SIG-M5 treated with dmso at 0.1 percent for 504 hours (cell line): ENCODE measurements around the gene OR2A5.
"Not testable (repeated sequence)": the region's sequence is repeated elsewhere in the genome, so short reads cannot be mapped to it uniquely, and the experiment has no call there.

ENCODE experiments used
- DNase-seq: peaks from one replicate; lab custom pipeline; 2025; ENCODE audit not compliant: unreplicated experiment; lab: John Stamatoyannopoulos, UW

Gene OR2A5

DNA sequence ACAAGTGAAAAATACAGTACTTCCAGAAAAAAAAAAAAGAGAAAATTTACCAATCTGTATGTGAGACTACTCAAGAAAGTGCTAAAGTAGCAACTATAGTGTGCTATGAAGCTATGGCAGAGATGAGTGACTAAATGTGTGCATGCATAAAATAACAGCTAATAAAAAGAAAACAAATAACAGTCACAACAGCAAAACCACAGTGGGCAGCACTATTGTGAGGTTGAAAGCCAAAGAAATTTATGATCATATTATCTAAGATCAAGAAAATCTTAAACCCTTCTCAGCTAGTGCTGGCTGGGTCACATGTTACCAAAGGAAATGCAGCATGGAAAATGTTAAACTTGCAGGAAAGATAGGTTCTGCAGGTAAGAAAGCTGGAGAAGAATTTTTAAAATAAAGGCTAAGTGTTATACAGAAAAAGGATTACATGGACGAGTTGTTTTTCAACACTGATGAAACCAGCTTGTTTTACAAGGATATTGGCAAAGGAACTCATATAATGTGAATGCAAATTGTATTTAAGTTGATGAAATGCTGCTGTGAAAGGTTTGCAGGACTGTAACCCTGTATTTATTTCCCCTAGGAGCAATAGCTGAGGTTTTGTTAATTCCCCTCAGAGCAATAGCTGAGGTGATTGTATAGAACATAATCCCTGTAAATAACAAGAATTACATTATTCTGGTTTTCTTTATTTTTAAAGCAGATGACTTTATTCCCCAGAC lies 15.6 kb upstream of the OR2A5 start:
- DNase-seq: no peak

DNA sequence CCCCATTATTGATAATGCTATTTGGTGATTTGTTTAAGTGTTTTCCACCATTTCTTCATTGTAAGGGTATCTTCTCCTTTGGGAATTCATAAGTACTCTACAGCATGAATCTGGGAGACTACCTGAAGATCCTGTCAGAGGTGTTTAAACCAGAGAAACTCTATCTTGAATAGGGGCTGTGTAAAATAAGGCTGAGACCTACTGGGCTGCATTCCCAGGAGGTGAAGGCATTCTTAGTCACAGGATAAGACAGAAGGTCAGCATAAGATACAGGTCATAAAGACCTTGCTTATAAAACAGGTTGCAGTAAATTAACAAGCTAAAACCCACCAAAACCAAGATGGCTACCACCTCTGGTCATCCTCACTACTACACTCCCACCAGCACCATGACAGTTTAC lies 13.4 kb upstream of the OR2A5 start:
- no peak for DNase-seq

DNA sequence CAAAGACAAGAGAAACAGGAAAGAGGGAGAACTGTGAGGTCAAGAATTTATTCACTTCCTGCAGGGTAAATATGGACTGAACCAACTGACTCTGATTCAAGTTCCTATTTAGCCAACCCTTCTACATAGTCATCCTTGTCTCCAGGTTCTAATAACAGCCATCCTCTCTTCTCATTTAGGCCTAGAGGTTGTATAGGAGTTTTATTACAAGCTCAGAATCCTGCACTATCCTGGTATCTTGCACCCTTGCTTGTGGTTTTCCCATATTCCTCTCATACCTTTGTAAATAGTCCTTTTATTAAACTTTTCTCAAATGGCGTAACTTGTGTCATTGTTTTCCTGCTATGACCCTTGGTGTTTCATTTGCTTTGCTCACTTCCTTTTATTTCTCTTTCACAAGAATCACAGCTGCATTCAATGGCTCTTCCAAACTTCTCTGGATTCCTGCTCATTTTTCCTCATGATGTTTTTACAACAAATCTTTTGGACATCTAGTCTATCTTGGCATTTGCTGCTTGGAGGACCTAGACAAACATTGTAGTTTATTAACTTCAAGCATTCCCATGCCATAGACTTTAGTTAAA lies 12.4 kb upstream of the OR2A5 start:
- DNase-seq: no peak

DNA sequence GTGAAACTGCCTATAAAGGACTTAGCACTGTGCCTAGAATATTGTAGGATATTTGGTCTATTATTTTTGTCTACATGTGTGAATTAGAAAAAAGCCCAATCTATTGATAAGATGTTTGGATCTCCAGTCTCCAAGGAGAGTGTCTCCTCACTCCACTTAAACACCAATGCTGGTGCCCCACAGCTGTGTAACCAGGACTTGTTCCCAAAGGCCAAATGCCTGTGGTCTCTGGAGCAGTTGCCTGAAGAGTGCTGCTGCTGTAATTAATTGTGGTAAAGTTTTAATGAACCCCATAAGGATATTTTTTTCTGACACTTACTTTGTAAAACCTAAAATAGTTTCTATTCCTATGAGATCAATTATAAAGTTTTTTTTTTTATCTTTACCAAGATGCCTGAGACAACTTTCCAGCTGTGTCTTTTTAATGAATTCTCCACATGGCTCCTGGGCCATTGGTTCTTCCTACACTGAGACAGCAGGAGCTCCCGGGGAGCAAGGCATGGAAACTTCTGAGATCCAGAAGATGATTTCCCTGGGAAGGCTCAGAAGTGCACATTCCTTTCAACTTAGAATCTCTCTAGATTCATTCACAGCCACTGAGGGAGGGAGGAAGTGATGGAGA lies 11.2 kb upstream of the OR2A5 start:
- no peak for DNase-seq

DNA sequence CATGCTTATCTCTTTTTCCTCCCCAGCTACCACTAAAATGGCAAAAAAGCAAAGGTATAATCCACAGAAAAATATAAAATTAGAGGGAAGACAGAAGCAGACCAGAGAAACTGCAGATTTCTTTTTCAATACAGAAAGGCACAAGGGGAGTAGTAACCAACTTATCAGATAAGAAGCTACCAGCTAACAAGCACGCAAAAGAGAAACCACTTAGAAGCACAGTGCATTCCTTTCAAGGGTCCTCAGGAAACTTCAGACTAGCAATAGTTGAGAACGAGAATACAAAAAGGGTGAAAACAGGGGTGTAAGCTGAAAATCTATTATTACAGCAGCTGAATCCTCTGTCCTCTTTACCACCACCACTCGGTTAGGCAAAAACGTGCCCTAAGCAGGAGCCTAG lies 9.9 kb upstream of the OR2A5 start:
- no peak for DNase-seq

DNA sequence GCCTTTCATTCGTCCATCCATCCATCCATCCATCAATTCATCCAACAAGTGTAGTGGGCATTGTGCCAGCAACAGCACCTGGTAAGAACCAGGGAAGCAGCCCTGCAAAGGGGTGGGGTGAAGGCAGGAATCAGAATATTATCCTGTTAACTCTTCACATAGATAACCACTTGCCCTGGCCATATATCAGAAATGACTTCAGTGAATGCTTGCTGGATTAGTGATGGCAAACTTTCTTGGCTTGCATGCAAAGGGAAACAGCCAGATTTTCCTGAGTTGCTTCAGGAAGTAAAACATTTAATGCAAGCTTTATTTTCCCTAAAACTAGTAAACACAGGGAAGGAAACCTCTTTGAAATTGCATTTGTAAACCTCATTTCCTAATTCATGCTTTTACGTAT lies 743 bp downstream of the OR2A5 start:
- no peak for DNase-seq

DNA sequence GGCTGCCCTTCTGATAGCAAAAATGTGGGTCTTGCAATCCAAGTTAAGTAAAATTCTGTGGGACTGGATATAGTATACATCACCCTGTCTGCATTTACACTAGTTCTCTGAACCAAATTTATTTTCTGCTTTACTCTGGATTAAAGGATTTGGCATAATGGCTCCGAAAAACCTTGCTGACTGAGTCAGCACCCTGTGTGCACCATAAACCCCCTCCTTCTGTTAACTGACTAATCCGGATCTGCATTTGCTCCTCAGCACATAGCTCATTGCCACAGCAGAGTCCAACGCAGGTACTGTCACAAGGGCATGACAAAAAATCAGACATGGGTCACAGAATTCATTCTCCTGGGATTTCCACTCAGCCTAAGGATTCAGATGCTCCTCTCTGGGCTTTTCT lies 1.3 kb downstream of the OR2A5 start:
- no peak for DNase-seq

DNA sequence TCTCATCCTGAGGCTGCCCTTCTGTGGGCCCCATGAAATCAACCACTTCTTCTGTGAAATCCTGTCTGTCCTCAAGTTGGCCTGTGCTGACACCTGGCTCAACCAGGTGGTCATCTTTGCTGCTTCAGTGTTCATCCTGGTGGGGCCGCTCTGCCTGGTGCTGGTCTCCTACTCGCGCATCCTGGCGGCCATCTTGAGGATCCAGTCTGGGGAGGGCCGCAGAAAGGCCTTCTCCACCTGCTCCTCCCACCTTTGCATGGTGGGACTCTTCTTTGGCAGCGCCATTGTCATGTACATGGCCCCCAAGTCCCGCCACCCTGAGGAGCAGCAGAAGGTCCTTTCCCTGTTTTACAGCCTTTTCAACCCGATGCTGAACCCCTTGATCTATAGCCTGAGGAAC lies 2.1 kb downstream of the OR2A5 start:
- DNase-seq: not testable (repeated sequence)

DNA sequence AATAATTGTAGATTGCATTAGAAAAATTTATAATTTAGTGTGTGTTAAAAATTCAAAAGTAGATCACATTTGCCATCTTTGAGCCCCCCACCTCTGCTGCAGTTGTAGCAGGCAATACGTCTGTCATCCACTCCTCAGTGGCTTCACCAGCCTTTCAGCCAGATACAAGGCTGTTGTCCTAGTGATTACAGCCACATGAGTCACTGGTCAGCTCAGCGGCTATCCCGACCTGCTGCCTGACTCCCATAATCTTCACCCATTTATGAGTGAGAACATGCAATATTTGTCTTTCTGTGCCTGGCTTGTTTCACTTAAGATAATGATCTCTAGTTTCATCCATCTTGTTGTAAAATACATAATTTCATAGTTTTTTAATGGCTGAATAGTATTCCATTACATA lies 9.2 kb downstream of the OR2A5 start:
- no peak for DNase-seq

DNA sequence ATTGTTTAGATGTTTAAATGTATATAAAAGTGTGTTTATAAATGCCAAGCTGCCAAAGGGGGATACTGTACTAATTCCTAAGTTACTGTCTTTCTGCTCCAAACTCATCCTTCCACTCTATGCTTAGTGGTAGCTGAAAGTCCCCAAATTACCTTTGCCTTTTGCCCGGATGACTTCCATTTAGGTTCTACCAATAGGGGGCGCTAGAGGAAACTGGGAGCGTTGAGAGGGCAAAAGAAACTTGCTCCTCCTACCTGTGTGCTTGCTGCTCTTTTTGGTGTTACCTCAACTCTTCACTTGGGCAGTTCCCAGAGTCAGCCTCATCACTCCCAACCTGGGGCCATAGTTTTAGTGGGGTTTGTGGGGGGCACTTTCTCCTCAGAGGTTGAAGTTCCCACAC lies 15.0 kb downstream of the OR2A5 start:
- no peak for DNase-seq

DNA sequence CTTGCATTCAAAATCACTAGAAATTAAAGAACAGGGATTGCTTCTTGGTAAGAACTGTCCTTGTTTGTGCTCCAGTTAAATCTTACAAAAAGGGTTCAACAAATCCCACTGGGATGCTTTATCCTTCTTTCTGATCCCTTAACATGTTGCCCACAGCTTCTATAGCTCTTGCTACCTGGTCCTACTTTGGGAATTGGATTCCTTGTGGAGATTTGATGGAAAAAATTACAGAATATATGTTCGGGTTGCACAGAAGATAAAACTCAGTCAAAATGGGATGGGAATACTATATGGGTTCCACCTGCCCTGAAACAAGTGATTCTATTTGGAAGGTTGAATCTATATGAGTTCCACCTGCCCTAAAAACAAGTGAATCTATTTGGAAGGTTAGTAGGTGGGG lies 20.8 kb downstream of the OR2A5 start, which contains the start of gene OR2A25:
TSS of gene OR2A25 (plus strand) at position 301 of the 400 bp plus-strand sequence. CDS start 4,409 bp downstream, outside the sequence.
- no peak for DNase-seq

DNA sequence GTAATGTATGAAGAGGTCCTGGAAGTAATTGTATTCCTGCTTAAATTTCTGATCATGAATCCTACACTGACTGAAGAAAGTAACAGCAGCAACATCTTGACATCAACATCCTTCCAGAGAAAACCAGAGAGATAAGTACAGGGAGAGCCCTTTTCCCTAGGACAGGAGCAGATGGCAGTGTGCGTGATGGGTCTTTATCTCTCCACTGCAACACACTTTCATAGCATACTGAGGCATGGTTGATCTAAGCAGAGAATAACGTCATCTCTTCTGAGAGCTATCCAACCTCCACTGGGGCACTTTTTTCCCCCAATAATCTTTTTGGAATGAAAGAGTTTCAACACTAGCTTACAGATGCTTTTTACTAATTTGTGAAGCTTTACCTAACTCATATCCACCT lies 21.2 kb downstream of the OR2A5 start:
- no peak for DNase-seq

DNA sequence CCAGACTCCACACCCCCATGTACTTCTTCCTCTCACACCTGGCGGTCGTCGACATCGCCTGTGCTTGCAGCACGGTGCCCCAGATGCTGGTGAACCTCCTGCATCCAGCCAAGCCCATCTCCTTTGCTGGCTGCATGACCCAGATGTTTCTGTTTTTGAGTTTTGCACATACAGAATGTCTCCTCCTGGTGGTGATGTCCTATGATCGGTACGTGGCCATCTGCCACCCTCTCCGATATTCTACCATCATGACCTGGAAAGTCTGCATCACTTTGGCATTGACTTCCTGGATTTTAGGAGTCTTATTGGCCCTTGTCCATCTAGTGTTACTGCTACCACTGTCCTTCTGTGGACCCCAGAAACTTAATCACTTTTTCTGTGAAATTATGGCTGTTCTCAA lies 25.6 kb downstream of the OR2A5 start:
- no peak for DNase-seq

DNA sequence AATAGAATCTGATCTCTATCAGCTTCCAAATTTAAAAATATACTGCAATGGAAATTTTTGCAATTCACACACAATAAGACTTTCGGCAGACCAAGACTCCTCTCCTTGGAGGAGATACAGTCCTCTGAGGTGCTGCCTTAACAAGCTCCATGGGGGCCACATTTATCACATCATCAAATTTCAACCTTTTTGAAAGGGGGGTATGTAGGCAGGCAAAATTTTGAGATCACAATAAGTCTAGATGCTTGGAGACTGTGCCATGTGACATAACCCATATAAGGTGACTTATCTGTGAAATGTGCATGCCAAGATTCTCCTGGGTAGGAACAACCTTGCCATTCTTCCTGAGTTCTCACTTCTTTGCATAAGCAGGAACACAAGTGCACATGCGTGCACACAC lies 37.2 kb downstream of the OR2A5 start, which contains the start of gene OR2A12:
TSS of gene OR2A12 (plus strand) at position 301 of the 400 bp plus-strand sequence. CDS start 8,830 bp downstream, outside the sequence.
- DNase-seq: no peak

DNA sequence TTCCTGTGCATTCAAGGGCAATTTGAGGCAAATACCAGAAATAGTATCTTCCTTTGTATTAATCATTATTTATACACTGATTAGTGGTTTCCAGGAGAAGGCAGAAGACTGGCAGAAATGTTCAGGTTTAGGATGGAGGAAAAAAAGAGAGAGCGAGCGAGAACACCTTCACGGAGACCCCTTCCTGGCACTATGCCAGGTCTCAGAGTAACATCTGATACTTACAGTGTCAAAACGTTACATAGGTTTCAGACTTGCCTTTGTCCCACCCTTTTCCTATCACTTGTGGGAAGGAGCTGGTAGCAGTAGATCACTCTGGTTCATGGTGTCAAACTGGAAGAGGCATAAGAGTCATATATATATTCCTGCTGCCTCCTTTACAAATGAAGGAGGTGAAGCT lies 38.0 kb downstream of the OR2A5 start:
- no peak for DNase-seq

DNA sequence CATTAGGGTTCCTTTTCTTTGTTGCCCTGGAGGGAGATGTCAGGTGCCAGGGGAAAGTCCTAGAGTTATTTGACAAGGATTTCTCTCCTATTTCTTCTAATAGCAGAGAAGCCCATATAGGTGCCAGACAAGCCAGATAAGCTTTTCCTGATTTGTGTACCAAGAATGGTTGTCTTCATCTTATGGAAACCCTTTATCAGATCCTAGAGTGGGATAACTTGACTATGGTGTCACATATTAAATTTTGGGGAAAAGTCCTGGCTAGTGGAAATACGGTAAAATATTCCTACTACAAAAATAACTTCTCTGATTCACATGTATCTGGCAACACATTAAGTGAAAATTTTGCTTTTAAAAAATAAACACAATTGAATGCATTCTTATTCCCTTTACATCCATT lies 38.5 kb downstream of the OR2A5 start:
- DNase-seq: no peak

DNA sequence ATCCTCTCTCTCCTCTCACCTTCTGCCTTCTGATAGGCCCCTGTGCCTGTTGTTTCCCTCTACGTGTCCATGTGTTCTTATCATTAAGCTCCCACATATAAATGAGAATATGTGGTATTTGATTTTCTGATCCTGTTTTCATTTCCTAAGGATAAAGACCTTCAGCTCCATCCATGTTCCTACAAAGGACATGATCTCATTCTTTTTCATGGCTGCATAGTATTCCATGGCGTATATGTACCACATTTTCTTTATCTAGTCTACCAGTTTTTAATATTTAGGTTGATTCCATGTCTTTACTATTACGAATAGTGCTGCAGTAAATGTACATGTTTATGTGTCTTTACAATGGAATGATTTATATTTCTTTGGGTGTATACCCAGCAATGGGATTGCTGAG lies 41.9 kb downstream of the OR2A5 start:
- DNase-seq: no peak

DNA sequence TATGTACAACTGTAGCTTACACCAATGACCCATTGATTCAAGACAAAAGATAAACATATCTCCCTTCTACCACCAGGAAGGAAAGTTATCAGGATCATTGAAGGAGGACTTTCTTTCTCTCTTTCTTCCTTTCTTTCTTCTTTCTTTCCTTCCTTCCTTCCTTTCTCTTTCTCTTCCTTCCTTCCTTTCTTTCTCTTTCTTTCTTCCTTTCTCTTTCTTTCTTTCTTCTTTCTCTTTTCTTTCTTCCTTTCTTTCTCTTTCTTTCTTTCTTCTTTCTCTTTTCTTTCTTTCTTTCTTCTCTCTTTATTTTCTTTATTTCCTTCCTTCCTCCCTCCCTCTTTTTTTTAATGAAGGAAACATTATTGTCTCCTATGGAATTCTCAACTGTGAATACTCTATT lies 50.0 kb downstream of the OR2A5 start:
- DNase-seq: no peak

DNA sequence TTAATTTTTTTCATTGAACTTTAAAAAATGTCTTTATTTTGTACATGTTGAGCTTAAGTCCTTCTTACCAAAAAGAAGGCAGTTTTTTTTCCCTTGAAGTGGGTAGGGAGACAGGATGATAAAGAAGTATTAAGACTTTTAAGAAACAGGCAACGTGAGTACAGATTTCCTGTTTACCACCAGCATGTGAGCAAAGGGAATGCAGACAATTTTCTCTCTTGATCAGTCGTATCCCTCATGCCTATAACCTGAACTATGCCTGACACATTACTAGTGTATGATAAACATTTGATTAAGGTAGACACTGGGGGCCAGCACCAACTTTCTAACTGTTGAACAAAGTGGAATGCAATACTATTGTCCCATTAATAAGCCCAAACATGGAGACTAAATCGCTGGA lies 51.9 kb downstream of the OR2A5 start:
- no peak for DNase-seq

DNA sequence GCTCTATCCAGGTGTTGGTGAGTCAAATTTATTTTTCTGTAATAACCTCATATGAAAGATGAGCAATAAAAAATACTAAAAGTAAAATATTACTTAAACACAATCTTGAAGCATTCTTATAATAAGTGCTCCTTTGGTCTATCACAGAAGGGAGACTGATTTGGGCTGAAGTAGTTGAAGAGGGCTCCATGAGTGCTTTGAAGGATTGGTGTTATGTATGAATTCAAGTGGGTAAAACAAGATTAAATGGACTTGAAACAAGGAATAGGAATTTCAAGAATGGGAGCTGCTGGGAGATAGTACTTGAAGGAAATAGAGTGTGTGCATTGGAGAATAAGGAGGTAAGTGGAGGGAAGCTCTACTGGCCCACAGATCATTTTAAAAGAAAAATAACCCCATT lies 53.3 kb downstream of the OR2A5 start:
- DNase-seq: no peak

DNA sequence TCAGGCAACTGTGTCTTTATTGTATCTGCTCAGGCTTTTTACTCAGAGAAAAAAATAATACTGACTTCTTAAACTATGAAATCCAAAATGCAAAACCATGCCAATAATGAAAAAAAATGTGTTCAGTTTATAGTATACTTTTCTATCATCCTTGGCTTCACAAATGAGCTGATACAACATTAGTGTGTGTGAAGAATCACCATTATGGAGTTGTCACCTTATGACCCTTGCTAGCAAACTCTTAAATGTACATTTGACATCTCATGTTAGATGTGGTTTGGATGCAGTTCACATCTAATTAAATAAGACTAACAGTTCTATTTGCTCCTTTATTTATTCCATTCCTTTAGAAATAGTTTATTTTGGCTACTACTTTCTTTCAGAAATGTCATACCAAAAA lies 56.5 kb downstream of the OR2A5 start:
- DNase-seq: no peak
